Panc1 (cell line): ENCODE measurements around the gene TMEM50A. TPM values are rescaled to one million over a fixed set of nuclear protein-coding genes. Genes with fewer than 3 reads are reported as not detected.
"Not testable (repeated sequence)": the region's sequence is repeated elsewhere in the genome, so short reads cannot be mapped to it uniquely, and the experiment has no call there.

Experiments
- ATAC-seq: fragments of 200-7000 bp; cut with Tn5 transposase; 2 replicates; pipeline ENCODE4 v1.9.1; 2020; ENCODE audit warnings: mild to moderate bottlenecking, moderate library complexity
- BruUV-seq: library from RNA; stranded (reverse); fragments of 400-500 nt; replicated peaks from 2 replicates; lab custom pipeline; 2021; lab: Mats Ljungman, UMichigan
- CTCF ChIA-PET: fragments of 300-600 bp; sonication (Branson Sonifier 250); formaldehyde crosslinking; loops from one replicate; lab custom pipeline; 2022; ENCODE audit warnings: antibody characterized with exemption; lab: Charles Lee
- POLR2A ChIA-PET: fragments of 300-600 bp; sonication (Branson Sonifier 250); formaldehyde crosslinking; loops from one replicate; lab custom pipeline; 2022; ENCODE audit warnings: antibody characterized with exemption; lab: Charles Lee
- DNase-seq: peaks from one replicate; pipeline ENCODE4 v3.0.0-alpha.2; 2010; ENCODE audit warnings: low read depth, low spot score
- H3K27ac ChIP-seq: 2 replicates; pipeline ENCODE4 v1.5.1; 2011; ENCODE audit warnings: mild to moderate bottlenecking, low read length, inconsistent platforms
- H3K27me3 ChIP-seq: fragments of 200-500 bp; sonication (Bioruptor generic); 2 replicates; pipeline ENCODE4 v1.6.0; 2014; ENCODE audit warnings: low read length, inconsistent platforms; ENCODE audit not compliant: control insufficient read depth, insufficient read depth
- H3K36me3 ChIP-seq: fragments of 200-500 bp; sonication (Bioruptor generic); 2 replicates; pipeline ENCODE4 v1.5.1; 2014; ENCODE audit warnings: inconsistent platforms, mild to moderate bottlenecking, low read length, moderate library complexity; ENCODE audit not compliant: control insufficient read depth, insufficient read depth
- H3K4me1 ChIP-seq: 2 replicates; pipeline ENCODE4 v1.5.1; 2011; ENCODE audit warnings: inconsistent platforms, mild to moderate bottlenecking, low read length, moderate library complexity; ENCODE audit not compliant: control insufficient read depth, insufficient read depth
- H3K4me3 ChIP-seq, 2 experiments: 2 replicates each; pipeline ENCODE4 v1.5.1; 2011 to 2012; ENCODE audit warnings: low read depth in 2 of 2, low read length in 2 of 2, mild to moderate bottlenecking in 2 of 2, inconsistent platforms in 1 of 2, moderate library complexity in 1 of 2
- H3K9me3 ChIP-seq: fragments of 200-500 bp; sonication (Bioruptor generic); 2 replicates; pipeline ENCODE4 v1.5.1; 2014; ENCODE audit warnings: low read depth, mild to moderate bottlenecking, inconsistent platforms, low read length, moderate library complexity; ENCODE audit not compliant: control insufficient read depth, insufficient read depth
- in situ Hi-C: cut with HindIII; loops from 2 replicates; pipeline ENCODE4 v1.10.0; 2016; ENCODE audit warnings: low sequenced_read_pairs, low pct_unique_long_range_greater_than_20kb
- intact Hi-C: fragments of 100-400 bp; cut with micrococcal nuclease; formaldehyde crosslinking; loops from one replicate; pipeline ENCODE4 v1.10.0; 2022; ENCODE audit not compliant: unreplicated experiment
- total RNA-seq: library from RNA; stranded (reverse); gene quantifications from one replicate; pipeline ENCODE4 v1.2.1, GENCODE V29; 2021; ENCODE audit not compliant: unreplicated experiment

Gene TMEM50A
- total RNA-seq, 1 experiment from 2014 or later: 124 TPM

DNA sequence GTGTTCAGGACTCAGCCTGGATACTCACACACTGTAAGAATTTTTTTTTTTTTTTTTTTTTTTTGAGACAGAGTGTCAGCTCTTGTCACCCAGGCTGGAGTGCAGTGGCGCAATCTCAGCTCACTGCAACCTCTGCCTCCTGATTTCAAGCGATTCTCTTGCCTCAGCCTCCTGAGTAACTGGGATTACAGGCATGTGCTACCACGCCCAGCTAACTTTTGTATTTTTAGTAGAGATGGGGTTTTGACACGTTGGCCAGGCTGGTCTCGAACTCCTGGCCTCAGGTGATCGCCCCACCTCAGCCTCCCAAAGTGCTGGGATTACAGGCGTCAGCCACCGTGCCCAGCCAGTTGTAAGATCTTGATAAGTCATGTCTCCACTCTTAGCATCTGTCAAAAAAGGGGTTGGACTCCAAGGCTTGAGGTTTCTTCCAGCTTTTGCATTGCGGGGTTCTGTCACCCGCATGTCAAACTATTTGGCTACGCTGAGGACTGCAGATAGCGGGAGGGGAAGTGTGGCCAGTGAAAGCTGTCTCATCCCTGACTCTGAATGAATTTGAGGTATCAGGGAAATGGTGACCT, 31.6 kb downstream of the TMEM50A start:
- CTCF ChIA-PET, H3K4me1 ChIP-seq, H3K36me3 ChIP-seq, H3K27me3 ChIP-seq, POLR2A ChIA-PET, DNase-seq, ATAC-seq, H3K27ac ChIP-seq, BruUV-seq, intact Hi-C loops, H3K9me3 ChIP-seq, H3K4me3 ChIP-seq, in situ Hi-C loops: not testable (repeated sequence)

DNA sequence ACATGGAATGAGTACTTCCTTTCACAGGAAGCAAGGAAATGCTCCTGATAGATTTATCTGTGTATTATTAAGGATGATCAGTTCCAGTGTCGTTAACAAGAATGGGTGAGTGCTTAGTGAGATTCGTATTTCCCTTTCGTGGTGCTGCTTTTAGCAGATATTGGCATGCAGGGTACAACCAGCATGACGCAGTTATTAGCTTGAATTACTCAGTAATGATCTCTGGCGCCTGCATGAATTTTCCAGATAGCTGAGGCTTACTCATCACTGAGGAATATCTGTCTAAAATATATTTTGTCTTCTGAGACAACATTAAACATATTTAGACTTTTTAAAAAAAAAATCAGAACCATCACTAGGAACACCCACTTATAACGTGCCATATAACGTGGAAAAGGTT, 33.6 kb downstream of the TMEM50A start:
- H3K4me1 ChIP-seq, BruUV-seq, H3K4me3 ChIP-seq, intact Hi-C loops, POLR2A ChIA-PET, H3K36me3 ChIP-seq, H3K27me3 ChIP-seq, in situ Hi-C loops, H3K9me3 ChIP-seq, CTCF ChIA-PET, H3K27ac ChIP-seq, ATAC-seq, DNase-seq: not testable (repeated sequence)

DNA sequence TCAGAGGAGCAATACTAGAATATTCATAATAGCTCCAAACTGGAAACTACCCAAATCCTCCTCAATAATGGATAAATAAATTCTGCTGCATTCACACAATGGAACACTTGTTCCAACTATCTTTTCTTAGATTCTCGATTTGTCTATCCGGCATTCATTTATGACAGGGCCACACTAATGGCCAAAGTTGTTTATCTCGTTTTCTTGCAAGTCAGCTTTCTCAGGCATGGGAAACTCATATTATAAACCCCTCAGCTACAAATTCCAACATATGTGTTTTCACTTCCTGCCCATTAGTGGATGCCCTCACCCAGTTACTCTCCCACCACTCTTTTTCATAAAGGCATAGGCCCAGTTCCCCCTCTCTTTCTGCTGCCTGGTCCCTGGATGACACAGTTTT, 40.2 kb downstream of the TMEM50A start:
- intact Hi-C loops, BruUV-seq, H3K4me3 ChIP-seq, in situ Hi-C loops, H3K9me3 ChIP-seq, H3K27ac ChIP-seq, ATAC-seq, H3K36me3 ChIP-seq, CTCF ChIA-PET, H3K4me1 ChIP-seq, DNase-seq, H3K27me3 ChIP-seq, POLR2A ChIA-PET: not testable (repeated sequence)

DNA sequence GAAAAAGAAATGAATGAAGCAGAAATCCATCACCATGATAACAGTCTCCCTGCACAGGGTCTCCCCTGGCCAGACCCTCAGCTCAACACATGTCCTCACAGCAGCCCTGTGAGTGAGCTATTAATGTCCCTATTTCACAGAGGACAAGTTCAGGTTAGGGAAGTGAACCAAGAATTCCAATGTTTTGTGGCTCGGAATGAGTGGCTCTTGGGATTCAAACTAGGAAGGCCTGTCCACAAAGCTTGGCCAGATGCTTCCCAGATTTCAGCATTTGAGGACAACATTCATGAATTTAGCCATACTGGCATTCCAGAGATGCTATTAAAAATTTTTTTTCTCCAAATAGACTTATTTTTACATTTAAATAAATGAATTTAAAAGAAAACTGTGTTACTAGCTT, 44.4 kb downstream of the TMEM50A start:
- ATAC-seq, BruUV-seq, H3K4me1 ChIP-seq, H3K4me3 ChIP-seq, H3K36me3 ChIP-seq, intact Hi-C loops, H3K9me3 ChIP-seq, H3K27ac ChIP-seq, in situ Hi-C loops, CTCF ChIA-PET, H3K27me3 ChIP-seq, DNase-seq, POLR2A ChIA-PET: not testable (repeated sequence)

DNA sequence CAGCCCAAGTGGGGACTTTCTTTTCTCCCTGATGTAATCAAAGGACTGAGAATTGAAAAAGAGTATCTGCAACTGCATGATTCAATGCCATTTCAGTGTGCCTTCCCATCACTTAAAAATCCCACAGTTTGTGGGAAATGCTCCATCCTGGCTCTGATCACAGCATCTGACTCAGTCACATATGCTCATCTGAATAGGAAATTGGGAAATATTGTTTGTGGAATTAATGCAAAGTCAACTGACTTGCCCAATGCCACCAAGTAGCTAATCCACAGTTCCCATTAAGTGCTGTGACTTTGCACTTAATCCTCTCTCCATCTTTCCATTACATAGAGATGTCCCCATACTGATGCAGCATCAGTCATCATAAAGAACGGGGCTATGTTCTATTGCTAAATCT, 45.0 kb downstream of the TMEM50A start:
- intact Hi-C loops, H3K27ac ChIP-seq, H3K36me3 ChIP-seq, H3K27me3 ChIP-seq, BruUV-seq, in situ Hi-C loops, POLR2A ChIA-PET, H3K9me3 ChIP-seq, DNase-seq, H3K4me3 ChIP-seq, CTCF ChIA-PET, ATAC-seq, H3K4me1 ChIP-seq: not testable (repeated sequence)

DNA sequence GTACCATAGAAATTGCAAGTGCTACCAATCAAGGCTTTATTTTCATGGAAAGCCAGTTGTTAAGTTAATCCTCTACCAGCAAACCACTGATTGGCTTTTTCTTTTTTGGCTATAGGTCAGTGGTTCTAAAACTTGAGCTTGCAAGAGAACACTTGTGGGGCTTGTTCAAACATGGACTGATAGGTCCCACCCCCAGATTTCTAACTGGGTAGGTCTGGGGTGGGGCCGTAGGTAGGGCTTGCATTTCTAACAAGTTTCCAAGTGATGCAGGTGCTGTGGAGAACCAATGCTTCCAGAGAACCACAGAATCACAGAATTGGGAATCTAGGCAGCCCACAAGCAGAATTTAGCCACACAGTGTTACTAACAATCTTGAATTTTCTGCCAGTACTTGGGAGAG, 45.7 kb downstream of the TMEM50A start:
- H3K27ac ChIP-seq, H3K36me3 ChIP-seq, H3K4me1 ChIP-seq, ATAC-seq, H3K9me3 ChIP-seq, POLR2A ChIA-PET, H3K27me3 ChIP-seq, CTCF ChIA-PET, in situ Hi-C loops, intact Hi-C loops, H3K4me3 ChIP-seq, DNase-seq, BruUV-seq: not testable (repeated sequence)

DNA sequence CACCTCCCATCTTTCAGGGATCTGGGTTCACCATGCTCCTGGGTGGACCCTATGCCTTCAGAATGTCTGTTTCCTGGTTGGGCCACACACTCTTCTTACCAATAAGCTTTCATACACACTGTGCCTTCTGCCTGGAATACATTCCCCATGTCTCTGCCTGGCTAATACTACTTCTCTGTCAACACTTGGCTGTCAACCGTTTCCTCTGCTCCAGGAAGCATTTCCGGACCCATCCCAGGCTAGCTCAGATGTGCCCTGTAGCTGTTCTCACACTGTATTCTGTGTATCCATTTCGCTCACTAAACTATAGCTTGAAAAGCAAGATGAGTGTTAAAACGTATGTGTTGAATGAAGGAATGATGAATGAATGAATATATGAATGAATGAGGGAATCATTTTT, 49.0 kb downstream of the TMEM50A start:
- DNase-seq, ATAC-seq, BruUV-seq, H3K4me3 ChIP-seq, H3K9me3 ChIP-seq, H3K27ac ChIP-seq, intact Hi-C loops, H3K27me3 ChIP-seq, in situ Hi-C loops, H3K36me3 ChIP-seq, H3K4me1 ChIP-seq: not testable (repeated sequence)
- CTCF ChIA-PET: interaction anchor here (0.6 kb wide), 1 partner anchor 402 kb away, joined by 6 read pairs; no protein-coding TSS in a partner anchor
- POLR2A ChIA-PET: interaction anchor here (0.6 kb wide), 1 partner anchor 18 kb away, joined by 6 read pairs; no protein-coding TSS in a partner anchor
